ACC112 (cell line): ENCODE results near the gene NDUFB8.

Experiments
- H2AFZ ChIP-seq: fragments of 200-600 bp; sonication (generic); one replicate; pipeline ENCODE4 v1.6.0; 2017; ENCODE audit warnings: antibody characterized with exemption, low read length; ENCODE audit not compliant: unreplicated experiment
- H3K27ac ChIP-seq: fragments of 200-600 bp; sonication (generic); 2 replicates; pipeline ENCODE4 v1.5.1; 2014; ENCODE audit warnings: low read depth, mild to moderate bottlenecking, antibody characterized with exemption, low read length, moderate library complexity
- H3K27me3 ChIP-seq: fragments of 200-600 bp; sonication (generic); 2 replicates; pipeline ENCODE4 v1.6.1; 2014; ENCODE audit warnings: mild to moderate bottlenecking, antibody characterized with exemption, low read length, moderate library complexity, mixed read lengths; ENCODE audit not compliant: insufficient read depth
- H3K36me3 ChIP-seq: fragments of 200-600 bp; sonication (generic); 2 replicates; pipeline ENCODE4 v1.6.1; 2016; ENCODE audit warnings: mild to moderate bottlenecking, antibody characterized with exemption, low read length, moderate library complexity, mixed read lengths; ENCODE audit not compliant: insufficient read depth
- H3K4me1 ChIP-seq: fragments of 200-600 bp; sonication (generic); one replicate; pipeline ENCODE4 v1.6.1; 2016; ENCODE audit warnings: low read length, mixed read lengths; ENCODE audit not compliant: insufficient read depth, unreplicated experiment, control insufficient read depth
- H3K4me3 ChIP-seq: fragments of 200-600 bp; sonication (generic); 2 replicates; pipeline ENCODE4 v1.5.1; 2014; ENCODE audit warnings: mild to moderate bottlenecking, low read depth, low read length
- H3K79me2 ChIP-seq: fragments of 200-600 bp; sonication (generic); one replicate; pipeline ENCODE4 v1.6.0; 2016; ENCODE audit warnings: low read length; ENCODE audit not compliant: control insufficient read depth, unreplicated experiment, insufficient read depth

Gene NDUFB8

GRCh38 chr10:100535715-100536353 is 6.2 kb upstream of the NDUFB8 start, which contains the start of gene HIF1AN:
TSS of gene HIF1AN (plus strand) at chr10:100535943. CDS start at chr10:100535959, 16 bp downstream.
- H3K79me2 ChIP-seq: peaks cover 29% of the 10 kb centered on the region
- H3K4me3 ChIP-seq: peak within 1 kb of the TSS; percentile 90
- H3K4me1 ChIP-seq: peaks cover 23% of the 10 kb centered on the region
- H3K27me3 ChIP-seq: no peaks in the 10 kb centered on the region
- H2AFZ ChIP-seq: peak within 1 kb of the TSS; percentile 100
- no peak within 1 kb of the TSS for H3K27ac ChIP-seq
- H3K36me3 ChIP-seq: peaks cover 20% of the 10 kb centered on the region

- Histone ChIP-seq H3K4me1 (peaks cover 25% of the 10 kb centered on the region), H3K36me3 (peaks cover 17% of the 10 kb centered on the region), H3K27me3 (no peaks in the 10 kb centered on the region), H3K4me3 (peak overlapping the region; percentile 90), H2AFZ (peak overlapping the region; percentile 100), H3K79me2 (peaks cover 30% of the 10 kb centered on the region), H3K27ac (no peak overlapping the region)
Measured at GRCh38 chr10:100535338-100535714, 5.7 kb upstream of the NDUFB8 start.

- Histone ChIP-seq H3K4me1 (peaks cover 29% of the 10 kb centered on the region), H3K4me3 (peak overlapping the region; percentile 90; the same call in 1 of the 2 replicates), H3K27ac (no peak overlapping the region), H3K79me2 (peaks cover 36% of the 10 kb centered on the region), H3K27me3 (no peaks in the 10 kb centered on the region), H2AFZ (peak overlapping the region; percentile 100), H3K36me3 (peaks cover 15% of the 10 kb centered on the region)
Measured at GRCh38 chr10:100534726-100535125, 5.1 kb upstream of the NDUFB8 start.

- no peak overlapping the region for H3K27ac ChIP-seq
- H3K4me1 ChIP-seq: peaks cover 29% of the 10 kb centered on the region
- no peak overlapping the region for H3K4me3 ChIP-seq
- 0 out of 2 replicates have a peak, but pooled peaks cover 3% of the 10 kb centered on the region for H3K36me3 ChIP-seq
- no peaks in the 10 kb centered on the region for H3K27me3 ChIP-seq
- H2AFZ ChIP-seq: no peak overlapping the region
- H3K79me2 ChIP-seq: peaks cover 44% of the 10 kb centered on the region
Measured at GRCh38 chr10:100531761-100532160, 2.1 kb upstream of the NDUFB8 start.

- Histone ChIP-seq H3K27ac (peak overlapping the region; percentile 19; the same call in 1 of the 2 replicates), H3K36me3 (peaks cover 14% of the 10 kb centered on the region), H3K4me3 (peak overlapping the region; percentile 83), H2AFZ (peak overlapping the region; percentile 99), H3K27me3 (no peaks in the 10 kb centered on the region), H3K4me1 (peaks cover 15% of the 10 kb centered on the region), H3K79me2 (peaks cover 34% of the 10 kb centered on the region)
Measured at GRCh38 chr10:100528921-100529474, 673 bp downstream of the NDUFB8 start.

- H3K4me3 ChIP-seq: peak overlapping the region; percentile 83
- no peak overlapping the region for H2AFZ ChIP-seq
- H3K27me3 ChIP-seq: no peaks in the 10 kb centered on the region
- peak overlapping the region; percentile 19; the same call in 1 of the 2 replicates for H3K27ac ChIP-seq
- peaks cover 34% of the 10 kb centered on the region for H3K79me2 ChIP-seq
- H3K4me1 ChIP-seq: peaks cover 15% of the 10 kb centered on the region
- H3K36me3 ChIP-seq: peaks cover 14% of the 10 kb centered on the region
Measured at GRCh38 chr10:100528123-100528886, 1.4 kb downstream of the NDUFB8 start.

- no peak overlapping the region for H3K27ac ChIP-seq
- H3K27me3 ChIP-seq: no peaks in the 10 kb centered on the region
- no peak overlapping the region for H3K4me3 ChIP-seq
- peaks cover 14% of the 10 kb centered on the region for H3K36me3 ChIP-seq
- H3K79me2 ChIP-seq: peaks cover 25% of the 10 kb centered on the region
- H3K4me1 ChIP-seq: peaks cover 33% of the 10 kb centered on the region
- no peak overlapping the region for H2AFZ ChIP-seq
Measured at GRCh38 chr10:100524638-100525037, 5.0 kb downstream of the NDUFB8 start.

GRCh38 chr10:100524206-100524605 is 5.5 kb downstream of the NDUFB8 start:
- peaks cover 14% of the 10 kb centered on the region for H3K36me3 ChIP-seq
- peaks cover 38% of the 10 kb centered on the region for H3K4me1 ChIP-seq
- no peaks in the 10 kb centered on the region for H3K27me3 ChIP-seq
- no peak overlapping the region for H3K4me3 ChIP-seq
- peaks cover 21% of the 10 kb centered on the region for H3K79me2 ChIP-seq
- no peak overlapping the region for H3K27ac ChIP-seq
- H2AFZ ChIP-seq: no peak overlapping the region

- Histone ChIP-seq H3K4me3 (no peak overlapping the region), H3K79me2 (peaks cover 9% of the 10 kb centered on the region), H3K36me3 (peaks cover 14% of the 10 kb centered on the region), H3K4me1 (peaks cover 35% of the 10 kb centered on the region), H3K27ac (peak overlapping the region; percentile 45), H3K27me3 (no peaks in the 10 kb centered on the region), H2AFZ (no peak overlapping the region)
Measured at GRCh38 chr10:100522945-100523344, 6.7 kb downstream of the NDUFB8 start.

GRCh38 chr10:100522107-100522801 is 7.4 kb downstream of the NDUFB8 start:
- peaks cover 14% of the 10 kb centered on the region for H3K36me3 ChIP-seq
- no peak overlapping the region for H2AFZ ChIP-seq
- no peaks in the 10 kb centered on the region for H3K27me3 ChIP-seq
- H3K27ac ChIP-seq: peak overlapping the region; percentile 45
- no peak overlapping the region for H3K4me3 ChIP-seq
- H3K79me2 ChIP-seq: peaks cover 6% of the 10 kb centered on the region
- H3K4me1 ChIP-seq: peaks cover 33% of the 10 kb centered on the region
